ENCODE results near the gene AK2.

GRCh38 chr1:33050221-33051076, 13.8 kb upstream of the AK2 start:
- TF ChIP-seq POLR2AphosphoS5 (IDR thresholded peaks at IDR 0.05; ENCODE audit: low read depth, low read length) (no peak), POLR2A (IDR thresholded peaks at IDR 0.05; ENCODE audit: low read depth, low read length) (no peak), POU2F2 (IDR thresholded peaks at IDR 0.05; ENCODE audit: low read depth, low read length) (no peak)
